Kidney (tissue), 14 donors: ENCODE results near the gene SLC29A4. TPM values are rescaled to one million over a fixed set of nuclear protein-coding genes. Genes with fewer than 3 reads are reported as not detected.
A peak's percentile ranks its signal among the peaks of the same experiment; 100 is the strongest.

Experiments used
- DNase-seq, 5 donors: peaks; one replicate each; pipeline ENCODE4 v3.0.0-alpha.2; 2013 to 2020
- FAIRE-seq: peaks from 2 replicates; lab custom pipeline; 2012; peaks lifted over from hg19 to GRCh38; lab: Jason Lieb, UNC
- H3K27ac ChIP-seq, 2 donors: one replicate each; pipeline ENCODE4 v1.7.0; 2013; ENCODE audit warnings: low read depth in 2 of 2, low read length in 2 of 2, inconsistent platforms in 1 of 2
- H3K27me3 ChIP-seq: one replicate; pipeline ENCODE4 v1.7.1; 2013; ENCODE audit warnings: low read length, inconsistent platforms; ENCODE audit not compliant: control insufficient read depth, insufficient read depth
- H3K36me3 ChIP-seq, 3 donors: one replicate each; pipeline versions ENCODE4 v1.7.0 to v1.7.1; 2013; ENCODE audit warnings: low read length in 3 of 3, control low read depth in 1 of 3, inconsistent platforms in 1 of 3; ENCODE audit not compliant: insufficient read depth in 3 of 3, control insufficient read depth in 2 of 3
- H3K4me1 ChIP-seq, 3 donors: one replicate each; pipeline versions ENCODE4 v1.7.0 to v1.7.1; 2013; ENCODE audit warnings: low read length in 3 of 3, inconsistent platforms in 1 of 3, low read depth in 1 of 3; ENCODE audit not compliant: control insufficient read depth in 2 of 3, insufficient read depth in 2 of 3
- H3K4me3 ChIP-seq, 3 donors: one replicate each; pipeline versions ENCODE4 v1.7.0 to v1.8.1; 2013; ENCODE audit warnings: low read length in 3 of 3, control low read depth in 1 of 3, inconsistent platforms in 1 of 3
- H3K9ac ChIP-seq, 3 donors: one replicate each; pipeline versions ENCODE4 v1.7.0 to v1.7.1; 2013; ENCODE audit warnings: low read length in 3 of 3, control low read depth in 1 of 3, inconsistent platforms in 1 of 3
- H3K9me3 ChIP-seq, 3 donors: one replicate each; pipeline versions ENCODE4 v1.7.0 to v1.7.1; 2013; ENCODE audit warnings: low read length in 3 of 3, control low read depth in 1 of 3, inconsistent platforms in 1 of 3; ENCODE audit not compliant: control insufficient read depth in 2 of 3, insufficient read depth in 1 of 3
- CTCF ChIP-seq: IDR thresholded peaks from 3 replicates; pipeline ENCODE4 v1.5.1; 2012; ENCODE audit warnings: mild to moderate bottlenecking, moderate library complexity, borderline replicate concordance; ENCODE audit not compliant: insufficient read depth; ENCODE audit errors: extremely low read depth
- intact Hi-C: fragments of 100-400 bp; cut with DNase I; formaldehyde crosslinking; loops from one replicate; pipeline ENCODE4 v1.11.1; 2022
- polyA plus RNA-seq: library from polyadenylated mRNA; stranded (reverse); fragments of 350-450 nt; fragmentation: Illumina TruSeq; extraction: RNeasy Lipid Tissue Mini Kit (QIAGEN cat#74804); gene quantifications from one replicate; pipeline ENCODE4 v1.2.3, GENCODE V29; 2014; ENCODE audit warnings: low read depth, low replicate concordance; ENCODE audit not compliant: insufficient read depth
- total RNA-seq: library from RNA; stranded (reverse); fragmentation: NEBNext Ultra II Directional; extraction: Animal tissue kit (Norgen Biotek cat#: 25700); gene quantifications from one replicate; pipeline ENCODE4 v1.2.1, GENCODE V29; 2021
- donor health status: control.
- donor health status: control.
- donor health status: control.
- donor health status: control.
- donor health status: control.
- donor health status: DM: yes; HTN: yes; CAD: no.
- donor health status: Normal renal cell carcinoma (clear cell type).

The SLC29A4 gene
- total and polyA plus RNA-seq, 2 donors from 2014 or later = 3.4 to 6.8 TPM

GRCh38 chr7:5333121-5334045, 50.6 kb downstream of the SLC29A4 start:
- H3K4me3 ChIP-seq = no peak overlapping the region
- H3K9me3 ChIP-seq = peaks cover 0 to 9% (median 0%) of the 10 kb centered on the region in 3 donors
- no peak for TF ChIP-seq CTCF
- DNase-seq (peak in 1 of 5 donors; percentile 70), FAIRE-seq (no peak)
- H3K27ac ChIP-seq = no peak overlapping the region
- peaks cover 6 to 46% (median 7%) of the 10 kb centered on the region in 3 donors for H3K36me3 ChIP-seq
- no peaks in the 10 kb centered on the region for H3K4me1 ChIP-seq
- intact Hi-C loops = no loop called here
- no peaks in the 10 kb centered on the region for H3K27me3 ChIP-seq
- no peak overlapping the region for H3K9ac ChIP-seq

- intact Hi-C loops = no loop called here
- H3K36me3 ChIP-seq = peaks cover 6 to 46% (median 7%) of the 10 kb centered on the region in 3 donors
- H3K9ac ChIP-seq = no peak overlapping the region
- FAIRE-seq (no peak), DNase-seq (no peak)
- no peak overlapping the region for H3K4me3 ChIP-seq
- H3K27me3 ChIP-seq = no peaks in the 10 kb centered on the region
- no peak for TF ChIP-seq CTCF
- no peaks in the 10 kb centered on the region for H3K4me1 ChIP-seq
- H3K27ac ChIP-seq = no peak overlapping the region
- H3K9me3 ChIP-seq = peaks cover 0 to 9% (median 0%) of the 10 kb centered on the region in 3 donors
These were observed 51.9 kb downstream of the SLC29A4 start for GRCh38 chr7:5334671-5335070.

DNA sequence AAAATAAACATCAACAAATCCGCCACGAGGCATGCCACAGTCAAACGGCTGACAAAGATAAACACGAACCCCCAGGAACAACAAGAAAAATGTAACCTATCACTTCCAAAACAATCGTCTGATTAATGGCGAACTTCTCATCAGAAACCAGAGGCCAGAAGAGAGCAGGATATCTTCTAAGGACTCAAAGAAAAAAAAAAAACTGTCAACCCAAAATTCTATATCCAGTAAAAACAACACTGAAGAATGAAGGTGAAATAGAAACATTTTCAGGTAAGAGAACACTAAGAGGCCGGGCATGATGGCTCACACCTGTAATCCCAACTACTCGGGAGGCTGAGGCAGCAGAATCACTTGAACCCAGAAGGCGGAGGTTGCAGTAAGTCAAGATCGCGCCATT, 54.3 kb downstream of the SLC29A4 start:
- peaks cover 6 to 35% (median 11%) of the 10 kb centered on the region in 3 donors for H3K36me3 ChIP-seq
- no peak overlapping the region for H3K4me3 ChIP-seq

More for the DNA sequence above, 54.3 kb downstream of the SLC29A4 start:
- no peak overlapping the region for H3K27ac ChIP-seq
- intact Hi-C loops = no loop called here
- H3K9ac ChIP-seq = no peak overlapping the region
- H3K9me3 ChIP-seq = peaks cover 0 to 9% (median 0%) of the 10 kb centered on the region in 3 donors
- TF ChIP-seq CTCF = no peak
- H3K4me1 ChIP-seq = no peaks in the 10 kb centered on the region
- DNase-seq = no peak
- no peak for FAIRE-seq
- H3K27me3 ChIP-seq = no peaks in the 10 kb centered on the region
